H1 (cell line): ENCODE measurements around the gene NWD2. TPM values are rescaled to one million over a fixed set of nuclear protein-coding genes. Genes with fewer than 3 reads are reported as not detected.
A peak's percentile ranks its signal among the peaks of the same experiment; 100 is the strongest.

ENCODE experiments used
- CTCF ChIA-PET: fragments of 300-600 bp; sonication (Branson Sonifier 250); formaldehyde crosslinking; loops from one replicate; lab custom pipeline; 2021; ENCODE audit not compliant: partially characterized antibody; lab: Charles Lee
- POLR2A ChIA-PET: fragments of 300-600 bp; sonication (Branson Sonifier 250); formaldehyde crosslinking; loops from one replicate; lab custom pipeline; 2021; ENCODE audit warnings: inconsistent platforms; ENCODE audit not compliant: partially characterized antibody; lab: Charles Lee
- DNase-seq, 2 experiments: peaks; one replicate each; pipeline versions ENCODE4 v3.0.0 to v3.0.0-alpha.2; 2010 to 2022; ENCODE audit warnings: low spot score in 2 of 2, low read depth in 1 of 2, mixed read lengths in 1 of 2
- FAIRE-seq: peaks from 2 replicates; lab custom pipeline; 2011; peaks lifted over from hg19 to GRCh38; lab: Jason Lieb, UNC
- H2AFZ ChIP-seq: 2 replicates; pipeline ENCODE4 v1.8.1; 2012; ENCODE audit warnings: low read length, inconsistent platforms
- H2AK5ac ChIP-seq: 2 replicates; pipeline ENCODE4 v1.6.1; 2013; ENCODE audit warnings: low read depth, low read length
- H2BK120ac ChIP-seq: replicated peaks from 2 replicates; pipeline ENCODE3; 2013; ENCODE audit warnings: low read depth, low read length, inconsistent platforms
- H2BK12ac ChIP-seq: 2 replicates; pipeline ENCODE4 v1.6.1; 2013; ENCODE audit warnings: low read depth, low read length
- H2BK15ac ChIP-seq: 2 replicates; pipeline ENCODE4 v1.6.1; 2013; ENCODE audit warnings: low read length
- H2BK20ac ChIP-seq: 2 replicates; pipeline ENCODE4 v1.6.1; 2013; ENCODE audit warnings: low read length
- H2BK5ac ChIP-seq: 2 replicates; pipeline ENCODE4 v1.6.1; 2013; ENCODE audit warnings: low read depth, low read length
- H3K14ac ChIP-seq: 2 replicates; pipeline ENCODE4 v1.6.1; 2013; ENCODE audit warnings: inconsistent platforms; ENCODE audit not compliant: insufficient read length
- H3K18ac ChIP-seq: 2 replicates; pipeline ENCODE4 v1.6.1; 2013; ENCODE audit warnings: low read length; ENCODE audit errors: extremely low read depth
- H3K23ac ChIP-seq: 2 replicates; pipeline ENCODE4 v1.6.1; 2013; ENCODE audit warnings: inconsistent platforms; ENCODE audit not compliant: insufficient read length
- H3K23me2 ChIP-seq: 2 replicates; pipeline ENCODE4 v1.6.1; 2013; ENCODE audit warnings: low read depth, low read length
- H3K27ac ChIP-seq: 2 replicates; pipeline ENCODE4 v1.6.1; 2011; ENCODE audit warnings: low read depth, low read length, inconsistent platforms
- H3K27me3 ChIP-seq, 4 experiments: replicated peaks in 1 of 4; 1 replicate in 1 of 4; 2 replicates in 3 of 4; pipeline versions ENCODE4 v1.6.1 to v1.8.1; 2011 to 2013; ENCODE audit warnings: low read length in 3 of 4, mild to moderate bottlenecking in 3 of 4, inconsistent platforms in 2 of 4, mixed read lengths in 2 of 4, moderate library complexity in 1 of 4; ENCODE audit not compliant: control insufficient read depth in 3 of 4, insufficient read depth in 3 of 4; ENCODE audit errors: extremely low read depth in 1 of 4
- H3K36me3 ChIP-seq, 4 experiments: 2 replicates each; pipeline versions ENCODE4 v1.6.1 to v1.8.1; 2011 to 2013; ENCODE audit warnings: mild to moderate bottlenecking in 4 of 4, low read length in 3 of 4, moderate library complexity in 2 of 4, control low read depth in 1 of 4, inconsistent platforms in 1 of 4; ENCODE audit not compliant: insufficient read depth in 4 of 4, control insufficient read depth in 2 of 4
- H3K4ac ChIP-seq: replicated peaks from 2 replicates; pipeline ENCODE3; 2013; ENCODE audit warnings: low read length, low read depth, mixed read lengths, inconsistent platforms; ENCODE audit not compliant: insufficient read length
- H3K4me1 ChIP-seq, 4 experiments: replicated peaks in 1 of 4; 1 replicate in 1 of 4; 2 replicates in 3 of 4; pipeline versions ENCODE4 v1.6.1 to v1.8.1; 2011 to 2013; ENCODE audit warnings: low read length in 3 of 4, inconsistent platforms in 2 of 4, mixed read lengths in 1 of 4; ENCODE audit not compliant: insufficient read depth in 4 of 4, control insufficient read depth in 3 of 4
- H3K4me2 ChIP-seq, 2 experiments: 2 replicates each; pipeline versions ENCODE4 v1.6.1 to v1.8.1; 2011 to 2013; ENCODE audit warnings: low read depth in 2 of 2, low read length in 2 of 2, control low read depth in 1 of 2, inconsistent platforms in 1 of 2, mild to moderate bottlenecking in 1 of 2; ENCODE audit not compliant: insufficient read depth in 1 of 2
- H3K4me3 ChIP-seq, 4 experiments: fragments of 200-600, 300-600 bp in 1 of 4; sonication (generic), shearing (Covaris generic), sonication (Bioruptor Twin) in 1 of 4; 2 replicates each; pipeline versions ENCODE4 v1.5.1 to v1.8.1; 2011 to 2016; ENCODE audit warnings: low read length in 4 of 4, low read depth in 3 of 4, control low read depth in 2 of 4, inconsistent platforms in 2 of 4, mild to moderate bottlenecking in 2 of 4, mixed read lengths in 1 of 4, moderate library complexity in 1 of 4; ENCODE audit not compliant: insufficient read depth in 2 of 4; ENCODE audit errors: extremely low read depth in 1 of 4
- H3K56ac ChIP-seq: replicated peaks from 2 replicates; pipeline ENCODE3; 2013; ENCODE audit warnings: low read depth, mild to moderate bottlenecking, mixed read lengths, low read length, inconsistent platforms; ENCODE audit not compliant: insufficient read length
- H3K79me1 ChIP-seq: 2 replicates; pipeline ENCODE4 v1.6.1; 2013; ENCODE audit warnings: low read depth, low read length, control low read depth
- H3K79me2 ChIP-seq, 2 experiments: 2 replicates each; pipeline versions ENCODE4 v1.6.1 to v1.8.1; 2012 to 2013; ENCODE audit warnings: low read length in 2 of 2, mild to moderate bottlenecking in 2 of 2, inconsistent platforms in 1 of 2; ENCODE audit not compliant: insufficient read depth in 2 of 2, control insufficient read depth in 1 of 2
- H3K9ac ChIP-seq, 4 experiments: replicated peaks in 1 of 4; 1 replicate in 1 of 4; 2 replicates in 3 of 4; pipeline versions ENCODE4 v1.6.1 to v1.8.1; 2011 to 2013; ENCODE audit warnings: low read depth in 3 of 4, low read length in 3 of 4, control low read depth in 2 of 4, mild to moderate bottlenecking in 2 of 4, moderate library complexity in 2 of 4, inconsistent platforms in 1 of 4; ENCODE audit errors: extremely low read depth in 1 of 4
- H3K9me3 ChIP-seq, 2 experiments: 2 replicates each; pipeline versions ENCODE4 v1.6.1 to v1.8.1; 2012 to 2013; ENCODE audit warnings: mild to moderate bottlenecking in 2 of 2, moderate library complexity in 2 of 2, control low read depth in 1 of 2, inconsistent platforms in 1 of 2, low read depth in 1 of 2, low read length in 1 of 2, mixed read lengths in 1 of 2; ENCODE audit not compliant: insufficient read depth in 2 of 2
- H4K20me1 ChIP-seq, 2 experiments: replicated peaks in 1 of 2; 2 replicates each; pipeline versions ENCODE3 to v1.8.1; 2011 to 2013; ENCODE audit warnings: inconsistent platforms in 2 of 2, low read length in 2 of 2, mild to moderate bottlenecking in 1 of 2; ENCODE audit not compliant: insufficient read depth in 2 of 2, control insufficient read depth in 1 of 2
- H4K5ac ChIP-seq: 2 replicates; pipeline ENCODE4 v1.6.1; 2013; ENCODE audit warnings: low read length, low read depth, mixed read lengths, inconsistent platforms; ENCODE audit not compliant: insufficient read length
- H4K8ac ChIP-seq: 2 replicates; pipeline ENCODE4 v1.8.0; 2013; ENCODE audit warnings: mild to moderate bottlenecking, moderate library complexity, low read length, inconsistent platforms; ENCODE audit not compliant: insufficient read depth; ENCODE audit errors: extremely low read depth
- H4K91ac ChIP-seq: replicated peaks from 2 replicates; pipeline ENCODE3; 2013; ENCODE audit warnings: low read length, mixed read lengths, inconsistent platforms; ENCODE audit not compliant: insufficient read length
- MAFK ChIP-seq: IDR thresholded peaks from 2 replicates; pipeline ENCODE4 v1.6.1; 2012; ENCODE audit warnings: low read depth, mild to moderate bottlenecking, improper control_type of control experiment, low read length
- RXRA ChIP-seq: IDR thresholded peaks from 2 replicates; pipeline ENCODE4 v1.6.1; 2011; ENCODE audit warnings: low read depth, mild to moderate bottlenecking, low read length, moderate library complexity; ENCODE audit not compliant: insufficient read depth
- WGBS, 2 experiments: shearing (Covaris generic) in 1 of 2; methylation state at CpG; one replicate each; pipeline versions ENCODE4 v1.1.6 to v1.1.7; 2013 to 2015; ENCODE audit warnings: low lambda C conversion rate in 2 of 2, mixed read lengths in 2 of 2, inconsistent platforms in 1 of 2, low coverage in 1 of 2, missing lambda C conversion rate in 1 of 2; ENCODE audit not compliant: insufficient replicate concordance in 2 of 2, insufficient coverage in 1 of 2, insufficient read length in 1 of 2; ENCODE audit errors: extremely low coverage in 1 of 2, missing lambda C conversion rate in 1 of 2; 5-methylcytosine and 5-hydroxymethylcytosine counted together
- polyA plus RNA-seq, 7 experiments: library from polyadenylated mRNA; depleted of rRNA in 3 of 7; stranded (reverse) in 5 of 7; unstranded in 2 of 7; fragments of >200 nt in 5 of 7; fragments of 200-250 nt in 2 of 7; gene quantifications; 1 replicate in 5 of 7; 2 replicates in 1 of 7; 4 replicates in 1 of 7; pipeline versions ENCODE4 v1.2.1 to v1.2.3, GENCODE V29; 2011 to 2013; ENCODE audit warnings: missing spikeins in 2 of 7, mixed read lengths in 2 of 7
- total RNA-seq: library from RNA; stranded (reverse); fragmentation: NEBNext Ultra II Directional; extraction: Animal tissue kit (Norgen Biotek cat#: 25700); gene quantifications from 2 replicates; pipeline ENCODE4 v1.2.1, GENCODE V29; 2021

Gene NWD2
- total and polyA plus RNA-seq, 2 of the 8 experiments (the other 6 are each of a cell fraction or from before 2014, with no cell fraction given): under 0.01 TPM; not detected in 1

DNA sequence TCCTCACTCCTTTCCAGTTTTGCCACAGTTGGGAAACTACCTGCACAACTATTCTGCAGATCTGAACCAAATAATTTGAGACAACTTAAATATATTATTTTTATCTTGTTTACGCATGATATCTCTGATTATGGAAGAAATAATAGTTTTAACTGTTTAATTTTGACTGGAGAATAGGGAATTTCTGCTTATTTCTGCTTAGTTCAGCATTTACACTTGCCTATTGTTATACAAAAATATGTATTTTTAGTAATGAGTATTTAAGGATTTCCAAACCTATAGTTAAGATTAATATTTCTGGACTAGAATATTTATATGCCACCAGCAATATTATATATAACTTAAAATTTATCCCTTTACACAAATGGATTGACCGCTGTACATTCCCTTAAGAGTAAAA lies 125.5 kb downstream of the NWD2 start:
- Histone ChIP-seq H4K8ac (no peak overlapping the region), H3K14ac (no peak overlapping the region), H3K4ac (no peak overlapping the region), H4K91ac (no peak overlapping the region), H2AK5ac (no peak overlapping the region), H2BK12ac (no peak overlapping the region), H2BK120ac (no peak overlapping the region), H3K79me2 (no peaks in the 10 kb centered on the region), H4K20me1 (no peaks in the 10 kb centered on the region), H2BK20ac (no peak overlapping the region), H3K18ac (no peak overlapping the region), H3K27me3 (no peaks in the 10 kb centered on the region), H3K56ac (no peak overlapping the region), H3K9me3 (no peaks in the 10 kb centered on the region), H3K9ac (no peak overlapping the region), H3K4me2 (no peak overlapping the region), H3K79me1 (no peaks in the 10 kb centered on the region), H3K36me3 (no peaks in the 10 kb centered on the region), H3K23ac (no peak overlapping the region), H3K27ac (no peak overlapping the region), H2BK15ac (no peak overlapping the region), H4K5ac (no peak overlapping the region), H3K4me3 (no peak overlapping the region), H2AFZ (no peak overlapping the region), H2BK5ac (no peak overlapping the region), H3K23me2 (no peaks in the 10 kb centered on the region), H3K4me1 (no peaks in the 10 kb centered on the region)
- POLR2A ChIA-PET: no interaction called here
- CTCF ChIA-PET: interaction anchor here (0.6 kb wide), 1 partner anchor 41 kb away, joined by 3 read pairs; no protein-coding TSS in a partner anchor
- FAIRE-seq (no peak), DNase-seq (no peak)
- WGBS, 2 experiments: 94% methylated on average over 2 of the region's 2 CpGs; no CpG with 5 or more reads in 1 of the 2 experiments
- TF ChIP-seq RXRA: no peak
- TF ChIP-seq MAFK: peak; percentile 16; the same call in 1 of the 2 replicates
